CD14-positive monocyte (primary cell): ENCODE data around the gene C4BPA. TPM values are rescaled to one million over a fixed set of nuclear protein-coding genes. Genes with fewer than 3 reads are reported as not detected.

Experiments
- DNase-seq, 3 donors: peaks; one replicate each; pipeline ENCODE4 v3.0.0-alpha.2; 2011 to 2022
- H2AFZ ChIP-seq: 2 replicates; pipeline ENCODE4 v1.6.0; 2012; ENCODE audit warnings: mild to moderate bottlenecking, low read depth, low read length, inconsistent platforms; ENCODE audit not compliant: insufficient read depth, poor library complexity, severe bottlenecking
- H3K27ac ChIP-seq, 2 donors: 1 replicate in 1 of 2; 2 replicates in 1 of 2; pipeline ENCODE4 v1.5.1; 2012 to 2013; ENCODE audit warnings: low read length in 2 of 2, control low read depth in 1 of 2, inconsistent platforms in 1 of 2, low read depth in 1 of 2, mild to moderate bottlenecking in 1 of 2
- H3K27me3 ChIP-seq, 2 donors: one replicate each; pipeline versions ENCODE4 v1.6.0 to v1.6.1; 2011 to 2013; ENCODE audit warnings: low read length in 2 of 2; ENCODE audit not compliant: control insufficient read depth in 2 of 2, insufficient read depth in 2 of 2
- H3K36me3 ChIP-seq, 2 donors: replicated peaks in 1 of 2; 1 replicate in 1 of 2; 2 replicates in 1 of 2; pipeline versions ENCODE4 v1.5.1 to v1.6.1; 2012 to 2013; ENCODE audit warnings: low read length in 2 of 2, control low read depth in 1 of 2, inconsistent platforms in 1 of 2, mild to moderate bottlenecking in 1 of 2; ENCODE audit not compliant: insufficient read depth in 2 of 2, control insufficient read depth in 1 of 2
- H3K4me1 ChIP-seq, 2 donors: 1 replicate in 1 of 2; 2 replicates in 1 of 2; pipeline versions ENCODE4 v1.5.1 to v1.6.1; 2012 to 2013; ENCODE audit warnings: low read length in 2 of 2, control low read depth in 1 of 2, inconsistent platforms in 1 of 2, mild to moderate bottlenecking in 1 of 2, moderate library complexity in 1 of 2; ENCODE audit not compliant: insufficient read depth in 2 of 2, control insufficient read depth in 1 of 2
- H3K4me2 ChIP-seq: replicated peaks from 2 replicates; pipeline ENCODE3; 2012; ENCODE audit warnings: low read length, moderate library complexity, mild to moderate bottlenecking; ENCODE audit not compliant: poor library complexity, severe bottlenecking; ENCODE audit errors: extremely low read depth
- H3K4me3 ChIP-seq, 3 experiments: fragments of 200-600 bp in 1 of 3; sonication (generic) in 1 of 3; replicated peaks in 1 of 3; 1 replicate in 2 of 3; 2 replicates in 1 of 3; pipeline ENCODE4 v1.5.1; 2011 to 2013; ENCODE audit warnings: low read length in 3 of 3, mild to moderate bottlenecking in 3 of 3, control low read depth in 2 of 3, low read depth in 2 of 3, inconsistent platforms in 1 of 3, moderate library complexity in 1 of 3
- H3K79me2 ChIP-seq: 2 replicates; pipeline ENCODE4 v1.6.0; 2012; ENCODE audit warnings: mild to moderate bottlenecking, control low read depth, inconsistent platforms, low read length, moderate library complexity; ENCODE audit not compliant: insufficient read depth
- H3K9ac ChIP-seq: 2 replicates; pipeline ENCODE4 v1.6.0; 2017; ENCODE audit warnings: low read length, mild to moderate bottlenecking; ENCODE audit not compliant: insufficient read depth, poor library complexity, severe bottlenecking
- H3K9me3 ChIP-seq, 2 donors: replicated peaks in 1 of 2; 1 replicate in 1 of 2; 2 replicates in 1 of 2; pipeline versions ENCODE4 v1.5.1 to v1.6.1; 2012 to 2013; ENCODE audit warnings: low read length in 2 of 2, control low read depth in 1 of 2; ENCODE audit not compliant: control insufficient read depth in 1 of 2, insufficient read depth in 1 of 2
- H4K20me1 ChIP-seq: 2 replicates; pipeline ENCODE4 v1.6.0; 2012; ENCODE audit warnings: mild to moderate bottlenecking, low read length, control low read depth, moderate library complexity; ENCODE audit not compliant: insufficient read depth
- H3K27ac Mint-ChIP-seq, 7 donors: one replicate each; pipeline ENCODE4 v1.8.0; 2020; ENCODE audit warnings: mild to moderate bottlenecking in 7 of 7, mixed read lengths in 7 of 7, moderate library complexity in 6 of 7, inconsistent platforms in 2 of 7
- H3K27me3 Mint-ChIP-seq, 3 donors: one replicate each; pipeline ENCODE4 v1.8.0; 2021 to 2022; ENCODE audit warnings: low read depth in 3 of 3, mild to moderate bottlenecking in 3 of 3, mixed read lengths in 3 of 3, moderate library complexity in 3 of 3, inconsistent platforms in 1 of 3
- H3K36me3 Mint-ChIP-seq, 2 donors: one replicate each; pipeline ENCODE4 v1.8.0; 2020; ENCODE audit warnings: mixed read lengths in 2 of 2, inconsistent platforms in 1 of 2, mild to moderate bottlenecking in 1 of 2
- H3K4me1 Mint-ChIP-seq: one replicate; pipeline ENCODE4 v1.8.0; 2020; ENCODE audit warnings: mild to moderate bottlenecking, mixed read lengths
- H3K4me3 Mint-ChIP-seq, 2 donors: one replicate each; pipeline ENCODE4 v1.8.0; 2020; ENCODE audit warnings: mild to moderate bottlenecking in 2 of 2, mixed read lengths in 2 of 2, moderate library complexity in 1 of 2
- H3K9me3 Mint-ChIP-seq, 7 donors: one replicate each; pipeline ENCODE4 v1.8.0; 2020 to 2022; ENCODE audit warnings: mixed read lengths in 7 of 7, mild to moderate bottlenecking in 6 of 7, moderate library complexity in 6 of 7, inconsistent platforms in 2 of 7
- CTCF ChIP-seq: fragments of 200-600 bp; IDR thresholded peaks from one replicate; pipeline ENCODE4 v1.8.0; 2022; ENCODE audit warnings: antibody characterized with exemption, mild to moderate bottlenecking
- WGBS: methylation state at CpG from one replicate; pipeline ENCODE4 v1.1.5; 2013; ENCODE audit warnings: missing lambda C conversion rate; ENCODE audit not compliant: insufficient coverage; 5-methylcytosine and 5-hydroxymethylcytosine counted together
- intact Hi-C, 2 donors: fragments of 100-400 bp; cut with micrococcal nuclease; formaldehyde crosslinking; loops; one replicate each; pipeline versions ENCODE4 v1.15.0 to v1.15.1; 2023
- polyA plus RNA-seq, 3 donors: library from polyadenylated mRNA; depleted of rRNA in 1 of 3; unstranded in 2 of 3; stranded (reverse) in 1 of 3; fragments of 300-500 nt in 2 of 3; fragments of >200 nt in 1 of 3; fragmentation: Illumina TruSeq in 2 of 3; gene quantifications; 1 replicate in 2 of 3; 2 replicates in 1 of 3; pipeline ENCODE4 v1.2.3, GENCODE V29; 2012 to 2021

Gene C4BPA
- polyA plus RNA-seq, 3 donors: 0.09 to 0.25 (median 0.13) TPM

DNA sequence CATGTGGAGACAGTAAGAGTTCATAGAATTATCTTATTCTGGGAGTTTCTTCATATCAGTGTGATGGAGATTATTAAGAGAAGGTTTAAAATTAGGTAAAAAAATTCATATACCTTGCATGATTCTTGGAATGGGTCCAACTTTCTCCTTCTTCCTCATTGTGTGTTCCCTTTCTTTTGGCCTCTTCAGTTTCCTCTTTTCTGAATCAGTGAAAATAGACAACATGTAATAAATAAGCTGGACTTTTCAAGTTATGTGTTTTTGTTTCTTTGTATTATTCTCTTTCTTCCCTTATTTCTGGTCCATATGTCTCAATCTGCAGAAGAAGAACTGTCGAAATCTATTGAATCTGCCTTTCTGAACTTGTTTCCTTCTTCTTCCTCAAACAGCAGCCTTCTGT is 30.5 kb downstream of the C4BPA start:
- intact Hi-C loops: no loop called here
- Mint-ChIP-seq H3K9me3 (peaks cover 0 to 13% (median 7%) of the 10 kb centered on the region in 7 donors), H3K4me1 (peaks cover 25% of the 10 kb centered on the region), H3K36me3 (no peaks in the 10 kb centered on the region), H3K4me3 (peak overlapping the region in 1 of 2 donors; percentile 46), H3K27ac (peak overlapping the region; percentile 79 to 92 (median 87)), H3K27me3 (no peaks in the 10 kb centered on the region)
- WGBS: no CpG with 5 or more reads among the region's 1 CpG
- Histone ChIP-seq H3K9ac (no peak overlapping the region), H3K4me2 (peak overlapping the region; percentile 51), H2AFZ (no peak overlapping the region), H3K4me3 (peak overlapping the region in 1 of 3 experiments; percentile 39), H3K79me2 (no peaks in the 10 kb centered on the region), H4K20me1 (no peaks in the 10 kb centered on the region), H3K4me1 (peaks cover 24 to 28% of the 10 kb centered on the region in 2 donors), H3K27me3 (no peaks in the 10 kb centered on the region), H3K9me3 (peaks cover 0 to 8% of the 10 kb centered on the region in 2 donors), H3K27ac (peak overlapping the region; percentile 46 to 63), H3K36me3 (no peaks in the 10 kb centered on the region)
- peak; percentile 69 to 83 (median 80) for DNase-seq
- no peak for TF ChIP-seq CTCF

DNA sequence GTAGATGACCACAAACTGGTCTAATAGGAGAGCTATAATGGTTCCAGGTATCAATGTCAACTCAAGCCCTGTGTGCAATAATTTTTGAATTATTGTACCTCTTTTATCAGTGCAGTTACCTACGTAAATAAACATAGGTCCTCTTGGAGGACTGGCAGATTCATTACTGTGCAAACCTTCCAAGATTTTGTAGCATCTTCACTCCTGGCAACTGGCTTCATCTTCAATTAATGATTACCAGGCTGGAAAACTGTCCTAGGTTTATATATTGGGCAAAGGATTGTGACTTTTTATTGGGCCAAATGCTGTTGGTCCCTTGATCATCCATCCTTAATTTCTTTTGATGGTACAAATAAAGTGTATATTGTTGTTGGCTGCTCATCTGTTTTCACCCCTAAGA is 35.6 kb downstream of the C4BPA start:
- no peaks in the 10 kb centered on the region for H3K79me2 ChIP-seq
- H3K36me3 Mint-ChIP-seq: no peaks in the 10 kb centered on the region
- H3K27me3 Mint-ChIP-seq: peaks cover 0 to 1% (median 0%) of the 10 kb centered on the region in 3 donors
- intact Hi-C loops: no loop called here
- no peaks in the 10 kb centered on the region for H3K9me3 ChIP-seq
- no peak for TF ChIP-seq CTCF
- no peak overlapping the region for H3K27ac ChIP-seq
- H2AFZ ChIP-seq: no peak overlapping the region
- no peak overlapping the region for H3K9ac ChIP-seq
- no CpG with 5 or more reads among the region's 1 CpG for WGBS
- no peaks in the 10 kb centered on the region for H3K36me3 ChIP-seq
- H3K9me3 Mint-ChIP-seq: peaks cover 0 to 6% (median 3%) of the 10 kb centered on the region in 7 donors
- H3K4me1 Mint-ChIP-seq: peaks cover 18% of the 10 kb centered on the region
- H3K4me3 Mint-ChIP-seq: no peak overlapping the region
- H3K27me3 ChIP-seq: no peaks in the 10 kb centered on the region
- H4K20me1 ChIP-seq: no peaks in the 10 kb centered on the region
- peaks cover 15 to 19% of the 10 kb centered on the region in 2 donors for H3K4me1 ChIP-seq
- H3K27ac Mint-ChIP-seq: no peak overlapping the region
- no peak overlapping the region for H3K4me2 ChIP-seq
- no peak for DNase-seq
- no peak overlapping the region for H3K4me3 ChIP-seq
